Esophagus squamous epithelium (tissue), 5 donors: ENCODE measurements around the gene LRRC74B. TPM values are rescaled to one million over a fixed set of nuclear protein-coding genes. Genes with fewer than 3 reads are reported as not detected.

ENCODE experiments used
- DNase-seq: peaks from one replicate; lab custom pipeline; 2025; lab: John Stamatoyannopoulos, UW
- H3K27ac ChIP-seq, 4 donors: fragments of 200-600 bp; sonication (generic); one replicate each; pipeline ENCODE4 v1.5.1; 2016 to 2019; ENCODE audit warnings: mild to moderate bottlenecking in 1 of 4
- H3K27me3 ChIP-seq, 4 donors: fragments of 200-600 bp; sonication (generic); 1 replicate in 3 of 4; 2 replicates in 1 of 4; pipeline versions ENCODE4 v1.5.1 to v1.6.0; 2017 to 2021; ENCODE audit warnings: antibody characterized with exemption in 1 of 4
- H3K36me3 ChIP-seq, 3 donors: fragments of 200-600 bp; sonication (generic); one replicate each; pipeline ENCODE4 v1.5.1; 2016 to 2019
- H3K4me1 ChIP-seq, 3 donors: fragments of 200-600 bp; sonication (generic); one replicate each; pipeline ENCODE4 v1.5.1; 2017 to 2019
- H3K4me3 ChIP-seq, 4 donors: fragments of 200-600 bp; sonication (generic); 1 replicate in 3 of 4; 2 replicates in 1 of 4; pipeline ENCODE4 v1.5.1; 2016 to 2019; ENCODE audit warnings: mild to moderate bottlenecking in 2 of 4, moderate library complexity in 1 of 4
- H3K9me3 ChIP-seq, 3 donors: fragments of 200-600 bp; sonication (generic); one replicate each; pipeline ENCODE4 v1.5.1; 2016 to 2019
- CTCF ChIP-seq, 6 experiments: fragments of 450-650 bp in 4 of 6; fragments of 200-600 bp in 2 of 6; sonication (generic) in 2 of 6; IDR thresholded peaks; one replicate each; pipeline ENCODE4 v1.5.1; 2016 to 2019; ENCODE audit warnings: antibody characterized with exemption in 6 of 6, mild to moderate bottlenecking in 4 of 6, moderate library complexity in 4 of 6
- POLR2A ChIP-seq, 4 donors: fragments of 450-650 bp; IDR thresholded peaks; one replicate each; pipeline ENCODE4 v1.6.1; 2017; ENCODE audit warnings: antibody characterized with exemption in 4 of 4, mild to moderate bottlenecking in 4 of 4, moderate library complexity in 3 of 4
- WGBS, 2 donors: methylation state at CpG; one replicate each; pipeline ENCODE4 v1.1.5; 2018; 5-methylcytosine and 5-hydroxymethylcytosine counted together
- intact Hi-C: fragments of 100-400 bp; cut with DNase I; formaldehyde crosslinking; loops from one replicate; pipeline ENCODE4 v1.15.0; 2022
- total RNA-seq, 4 donors: library from RNA; depleted of rRNA; stranded (reverse); fragments of >200 nt; gene quantifications; one replicate each; pipeline ENCODE4 v1.1.0, GENCODE V29; 2016
- donor health status: DM: yes; HTN: yes; CAD: no.

LRRC74B gene
- total RNA-seq, 4 donors from 2014 or later = 0.04 TPM; not detected in 3

- TF ChIP-seq CTCF (IDR thresholded peaks at IDR 0.05) = no peak
- TF ChIP-seq POLR2A (IDR thresholded peaks at IDR 0.05) = no peak
- peaks cover 0 to 32% (median 0%) of the 10 kb centered on the region in 4 donors for H3K27me3 ChIP-seq
- H3K36me3 ChIP-seq = no peaks in the 10 kb centered on the region
- no peak for DNase-seq
- no peak overlapping the region for H3K27ac ChIP-seq
- intact Hi-C loops = no loop called here
- peaks cover 0 to 7% (median 3%) of the 10 kb centered on the region in 3 donors for H3K4me1 ChIP-seq
- WGBS, 2 donors = 67 to 91% methylated on average over 1 of the region's 1 CpG
- H3K9me3 ChIP-seq = no peaks in the 10 kb centered on the region
- H3K4me3 ChIP-seq = no peak overlapping the region
Observed at GRCh38 chr22:21098099-21098671, 52.4 kb downstream of the LRRC74B start.

- H3K4me3 ChIP-seq = no peak overlapping the region
- peaks cover 0 to 32% (median 0%) of the 10 kb centered on the region in 4 donors for H3K27me3 ChIP-seq
- H3K36me3 ChIP-seq = no peaks in the 10 kb centered on the region
- H3K27ac ChIP-seq = no peak overlapping the region
- intact Hi-C loops = no loop called here
- TF ChIP-seq CTCF (IDR thresholded peaks at IDR 0.05) (no peak), POLR2A (IDR thresholded peaks at IDR 0.05) (no peak)
- no peak for DNase-seq
- peaks cover 0 to 7% (median 3%) of the 10 kb centered on the region in 3 donors for H3K4me1 ChIP-seq
- H3K9me3 ChIP-seq = no peaks in the 10 kb centered on the region
Observed at GRCh38 chr22:21099578-21099977, 53.8 kb downstream of the LRRC74B start.

- Histone ChIP-seq H3K4me3 (no peak overlapping the region), H3K27me3 (peaks cover 0 to 34% (median 0%) of the 10 kb centered on the region in 4 donors), H3K9me3 (no peaks in the 10 kb centered on the region), H3K4me1 (peaks cover 0 to 7% (median 3%) of the 10 kb centered on the region in 3 donors), H3K27ac (no peak overlapping the region), H3K36me3 (no peaks in the 10 kb centered on the region)
- intact Hi-C loops = no loop called here
- no peak for DNase-seq
- TF ChIP-seq POLR2A (IDR thresholded peaks at IDR 0.05) (no peak), CTCF (IDR thresholded peaks at IDR 0.05) (no peak)
- WGBS, 2 donors = 65 to 71% methylated on average over 7 of the region's 7 CpGs
Observed at GRCh38 chr22:21100149-21101032, 54.6 kb downstream of the LRRC74B start.

- 68 to 80% methylated on average over 4 to 6 of the region's 6 CpGs for WGBS, 2 donors
- DNase-seq = no peak
- Histone ChIP-seq H3K27ac (no peak overlapping the region), H3K27me3 (peaks cover 0 to 26% (median 0%) of the 10 kb centered on the region in 4 donors), H3K4me3 (no peak overlapping the region), H3K4me1 (peaks cover 0 to 7% (median 3%) of the 10 kb centered on the region in 3 donors), H3K36me3 (no peaks in the 10 kb centered on the region), H3K9me3 (no peaks in the 10 kb centered on the region)
- TF ChIP-seq POLR2A (IDR thresholded peaks at IDR 0.05) (no peak), CTCF (IDR thresholded peaks at IDR 0.05) (no peak)
- intact Hi-C loops = no loop called here
Observed at GRCh38 chr22:21101877-21102638, 56.3 kb downstream of the LRRC74B start.
